ENCODE measurements around the gene SERINC3.

DNA sequence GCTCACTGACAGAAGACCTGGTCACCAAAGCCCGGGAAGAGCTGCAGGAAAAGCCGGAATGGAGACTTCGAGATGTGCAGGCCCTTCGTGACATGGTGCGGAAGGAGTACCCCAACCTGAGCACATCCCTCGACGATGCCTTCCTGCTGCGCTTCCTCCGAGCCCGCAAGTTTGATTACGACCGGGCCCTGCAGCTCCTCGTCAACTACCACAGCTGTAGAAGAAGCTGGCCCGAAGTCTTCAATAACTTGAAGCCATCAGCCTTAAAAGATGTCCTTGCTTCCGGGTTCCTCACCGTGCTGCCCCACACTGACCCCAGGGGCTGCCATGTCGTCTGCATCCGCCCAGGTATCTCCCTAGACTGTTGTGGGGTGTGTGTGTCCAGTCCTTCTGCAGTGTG is 41.8 kb downstream of the SERINC3 start:
- TF ChIP-seq YY1 (IDR thresholded peaks at IDR 0.05; ENCODE audit: insufficient read depth, insufficient replicate concordance, low read depth, low read length) = no peak
- TF ChIP-seq, protein P1, sequence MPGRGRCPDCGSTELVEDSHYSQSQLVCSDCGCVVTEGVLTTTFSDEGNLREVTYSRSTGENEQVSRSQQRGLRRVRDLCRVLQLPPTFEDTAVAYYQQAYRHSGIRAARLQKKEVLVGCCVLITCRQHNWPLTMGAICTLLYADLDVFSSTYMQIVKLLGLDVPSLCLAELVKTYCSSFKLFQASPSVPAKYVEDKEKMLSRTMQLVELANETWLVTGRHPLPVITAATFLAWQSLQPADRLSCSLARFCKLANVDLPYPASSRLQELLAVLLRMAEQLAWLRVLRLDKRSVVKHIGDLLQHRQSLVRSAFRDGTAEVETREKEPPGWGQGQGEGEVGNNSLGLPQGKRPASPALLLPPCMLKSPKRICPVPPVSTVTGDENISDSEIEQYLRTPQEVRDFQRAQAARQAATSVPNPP (CRISPR knock-in tag; IDR thresholded peaks at IDR 0.05) = no peak
- TF ChIP-seq, protein P2, sequence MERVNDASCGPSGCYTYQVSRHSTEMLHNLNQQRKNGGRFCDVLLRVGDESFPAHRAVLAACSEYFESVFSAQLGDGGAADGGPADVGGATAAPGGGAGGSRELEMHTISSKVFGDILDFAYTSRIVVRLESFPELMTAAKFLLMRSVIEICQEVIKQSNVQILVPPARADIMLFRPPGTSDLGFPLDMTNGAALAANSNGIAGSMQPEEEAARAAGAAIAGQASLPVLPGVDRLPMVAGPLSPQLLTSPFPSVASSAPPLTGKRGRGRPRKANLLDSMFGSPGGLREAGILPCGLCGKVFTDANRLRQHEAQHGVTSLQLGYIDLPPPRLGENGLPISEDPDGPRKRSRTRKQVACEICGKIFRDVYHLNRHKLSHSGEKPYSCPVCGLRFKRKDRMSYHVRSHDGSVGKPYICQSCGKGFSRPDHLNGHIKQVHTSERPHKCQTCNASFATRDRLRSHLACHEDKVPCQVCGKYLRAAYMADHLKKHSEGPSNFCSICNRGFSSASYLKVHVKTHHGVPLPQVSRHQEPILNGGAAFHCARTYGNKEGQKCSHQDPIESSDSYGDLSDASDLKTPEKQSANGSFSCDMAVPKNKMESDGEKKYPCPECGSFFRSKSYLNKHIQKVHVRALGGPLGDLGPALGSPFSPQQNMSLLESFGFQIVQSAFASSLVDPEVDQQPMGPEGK (CRISPR knock-in tag; IDR thresholded peaks at IDR 0.05) = no peak
